ENCODE measurements around the gene AKAP6.
"Not testable (repeated sequence)": the region's sequence is repeated elsewhere in the genome, so short reads cannot be mapped to it uniquely, and the experiment has no call there.

AKAP6 gene

GRCh38 chr14:32779840-32780239, 450.7 kb downstream of the AKAP6 start:
- no peak for TF ChIP-seq ZNF274 (IDR thresholded peaks at IDR 0.05; ENCODE audit: low read depth, low read length)
- no peak overlapping the region for H3K4me3 ChIP-seq (ENCODE audit: low read length)

GRCh38 chr14:32784405-32784804, 455.3 kb downstream of the AKAP6 start:
- no peak for TF ChIP-seq ZNF274 (IDR thresholded peaks at IDR 0.05; ENCODE audit: low read depth, low read length)

GRCh38 chr14:32785585-32785984, 456.5 kb downstream of the AKAP6 start:
- no peak overlapping the region for H3K4me3 ChIP-seq (ENCODE audit: low read length)
- no peak for TF ChIP-seq ZNF274 (IDR thresholded peaks at IDR 0.05; ENCODE audit: low read depth, low read length)

More at GRCh38 chr14:32784405-32784804, 455.3 kb downstream of the AKAP6 start:
- no peak overlapping the region for H3K4me3 ChIP-seq (ENCODE audit: low read length)

GRCh38 chr14:32786886-32787285, 457.8 kb downstream of the AKAP6 start:
- TF ChIP-seq ZNF274 (IDR thresholded peaks at IDR 0.05; ENCODE audit: low read depth, low read length) = no peak

GRCh38 chr14:32793033-32793432, 463.9 kb downstream of the AKAP6 start:
- H3K4me3 ChIP-seq (ENCODE audit: low read length) = not testable (repeated sequence)

More at GRCh38 chr14:32786886-32787285, 457.8 kb downstream of the AKAP6 start:
- H3K4me3 ChIP-seq (ENCODE audit: low read length) = no peak overlapping the region

- no peak for TF ChIP-seq ZNF274 (IDR thresholded peaks at IDR 0.05; ENCODE audit: low read depth, low read length)
- H3K4me3 ChIP-seq (ENCODE audit: low read length) = no peak overlapping the region
These were observed 471.2 kb downstream of the AKAP6 start for GRCh38 chr14:32800320-32800719.

- no peak for TF ChIP-seq ZNF274 (IDR thresholded peaks at IDR 0.05; ENCODE audit: low read depth, low read length)
- H3K4me3 ChIP-seq (ENCODE audit: low read length) = no peak overlapping the region
These were observed 473.2 kb downstream of the AKAP6 start for GRCh38 chr14:32802295-32802694.

- H3K4me3 ChIP-seq (ENCODE audit: low read length) = no peak overlapping the region
- no peak for TF ChIP-seq ZNF274 (IDR thresholded peaks at IDR 0.05; ENCODE audit: low read depth, low read length)
These were observed 476.9 kb downstream of the AKAP6 start for GRCh38 chr14:32805979-32806378.

GRCh38 chr14:32808644-32809043, 479.5 kb downstream of the AKAP6 start:
- no peak for TF ChIP-seq ZNF274 (IDR thresholded peaks at IDR 0.05; ENCODE audit: low read depth, low read length)
- no peak overlapping the region for H3K4me3 ChIP-seq (ENCODE audit: low read length)

- no peak for TF ChIP-seq ZNF274 (IDR thresholded peaks at IDR 0.05; ENCODE audit: low read depth, low read length)
- no peak overlapping the region for H3K4me3 ChIP-seq (ENCODE audit: low read length)
These were observed 480.2 kb downstream of the AKAP6 start for GRCh38 chr14:32809255-32809654.

GRCh38 chr14:32813401-32813800, 484.3 kb downstream of the AKAP6 start:
- no peak for TF ChIP-seq ZNF274 (IDR thresholded peaks at IDR 0.05; ENCODE audit: low read depth, low read length)
- no peak overlapping the region for H3K4me3 ChIP-seq (ENCODE audit: low read length)

GRCh38 chr14:32814721-32815120, 485.6 kb downstream of the AKAP6 start:
- TF ChIP-seq ZNF274 (IDR thresholded peaks at IDR 0.05; ENCODE audit: low read depth, low read length) = no peak
- H3K4me3 ChIP-seq (ENCODE audit: low read length) = no peak overlapping the region

- no peak overlapping the region for H3K4me3 ChIP-seq (ENCODE audit: low read length)
- no peak for TF ChIP-seq ZNF274 (IDR thresholded peaks at IDR 0.05; ENCODE audit: low read depth, low read length)
These were observed 487.5 kb downstream of the AKAP6 start for GRCh38 chr14:32816588-32816987.

- TF ChIP-seq ZNF274 (IDR thresholded peaks at IDR 0.05; ENCODE audit: low read depth, low read length) = no peak
- no peak overlapping the region for H3K4me3 ChIP-seq (ENCODE audit: low read length)
These were observed 488.7 kb downstream of the AKAP6 start for GRCh38 chr14:32817780-32818179.

GRCh38 chr14:32818581-32818980, 489.5 kb downstream of the AKAP6 start:
- no peak overlapping the region for H3K4me3 ChIP-seq (ENCODE audit: low read length)
- no peak for TF ChIP-seq ZNF274 (IDR thresholded peaks at IDR 0.05; ENCODE audit: low read depth, low read length)

- TF ChIP-seq ZNF274 (IDR thresholded peaks at IDR 0.05; ENCODE audit: low read depth, low read length) = no peak
- H3K4me3 ChIP-seq (ENCODE audit: low read length) = no peak overlapping the region
These were observed 491.1 kb downstream of the AKAP6 start for GRCh38 chr14:32820181-32820580.
